Measurements from ENCODE around the gene AKAP6.

DNA sequence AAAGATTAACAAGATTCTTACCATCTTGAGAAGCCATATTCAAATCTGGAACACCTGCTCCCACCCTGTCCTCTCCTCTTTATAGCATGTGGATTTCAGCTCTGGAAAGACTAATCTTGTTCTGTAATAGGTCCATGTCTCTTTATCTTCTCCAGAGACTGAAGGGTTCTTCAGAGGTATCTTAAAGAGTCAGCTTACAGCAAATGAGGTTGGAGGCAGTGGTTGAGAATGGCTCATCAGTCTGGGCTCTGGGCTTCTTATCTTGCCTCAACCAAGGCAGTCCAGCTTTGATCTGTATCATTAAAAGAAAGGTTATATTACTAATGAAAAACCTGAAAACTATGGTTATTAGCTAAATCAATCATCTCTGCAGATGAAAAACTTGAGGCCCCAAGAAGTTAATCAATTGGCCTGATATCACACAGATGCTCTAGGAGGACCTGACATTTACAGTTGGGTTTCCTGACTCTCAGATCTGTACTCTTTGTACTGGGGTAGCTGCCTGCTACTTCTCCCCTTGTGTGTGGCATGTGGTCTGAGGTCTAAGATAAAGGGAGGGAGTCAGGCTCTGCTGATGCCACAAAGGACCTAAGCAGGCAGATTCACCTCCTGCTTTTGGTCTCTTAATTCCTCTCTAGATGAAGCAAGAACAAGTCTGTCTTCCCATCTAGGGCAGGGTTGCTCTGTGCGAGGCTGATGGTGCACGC lies 1.7 kb upstream of the AKAP6 start:
- TF ChIP-seq CTCF (IDR thresholded peaks at IDR 0.05), result no peak
- no peak for TF ChIP-seq POLR2A (IDR thresholded peaks at IDR 0.05)
